ENCODE results near the gene FERMT3. TPM values are rescaled to one million over a fixed set of nuclear protein-coding genes. Genes with fewer than 3 reads are reported as not detected.

FERMT3 gene
- total and polyA plus RNA-seq, 2 of the 13 experiments (the other 11 are each of a cell fraction or from before 2014, with no cell fraction given): 0.29 TPM; not detected in 1

- TF ChIP-seq ZSCAN9 (CRISPR knock-in tag; IDR thresholded peaks at IDR 0.05; ENCODE audit: borderline replicate concordance) (0 out of 2 replicates have a peak, but pooled peaks have one; percentile 68), KLF16 (CRISPR knock-in tag; IDR thresholded peaks at IDR 0.05) (no peak; a peak in 2 of 4 replicates), U2AF1 (optimal IDR thresholded peaks at IDR 0.05; ENCODE audit: low read depth, low read length) (no peak), POLR2AphosphoS2 (IDR thresholded peaks at IDR 0.05; ENCODE audit: low read depth, low read length) (no peak), TCF7 (IDR thresholded peaks at IDR 0.05; ENCODE audit: low read depth) (no peak), ZNF747 (CRISPR knock-in tag; IDR thresholded peaks at IDR 0.05; ENCODE audit: borderline replicate concordance) (no peak), ZNF121 (CRISPR knock-in tag; IDR thresholded peaks at IDR 0.05) (no peak), ZSCAN12 (CRISPR knock-in tag; IDR thresholded peaks at IDR 0.05) (no peak), SRSF4 (IDR thresholded peaks at IDR 0.05; ENCODE audit: low read depth, low read length, poor library complexity, severe bottlenecking) (no peak), ZNF883 (CRISPR knock-in tag; IDR thresholded peaks at IDR 0.05; ENCODE audit: not compliant biosample characterization) (no peak), ZNF577 (CRISPR knock-in tag; IDR thresholded peaks at IDR 0.05; ENCODE audit: borderline replicate concordance, low read depth) (no peak), RCOR2 (CRISPR knock-in tag; IDR thresholded peaks at IDR 0.05) (no peak), NR1H2 (CRISPR knock-in tag; IDR thresholded peaks at IDR 0.05; ENCODE audit: borderline replicate concordance, low read depth) (no peak), RXRA (CRISPR knock-in tag; IDR thresholded peaks at IDR 0.05) (no peak; the same call in 1 of the 2 replicates), ZNF572 (CRISPR knock-in tag; IDR thresholded peaks at IDR 0.05) (no peak), TEAD3 (CRISPR knock-in tag; optimal IDR thresholded peaks at IDR 0.05; ENCODE audit: borderline replicate concordance) (peak; percentile 89), ZNF646 (CRISPR knock-in tag; IDR thresholded peaks at IDR 0.05) (no peak), MTERF4 (CRISPR knock-in tag; IDR thresholded peaks at IDR 0.05) (no peak), DBP (CRISPR knock-in tag; IDR thresholded peaks at IDR 0.05; ENCODE audit: not compliant biosample characterization) (no peak), CREM (IDR thresholded peaks at IDR 0.05) (peak; percentile 87), CREM (CRISPR knock-in tag; IDR thresholded peaks at IDR 0.05) (no peak), NFIC (IDR thresholded peaks at IDR 0.05; ENCODE audit: low read length) (no peak), PPARG (CRISPR knock-in tag; conservative IDR thresholded peaks at IDR 0.05) (no peak)
These were observed 20.6 kb upstream of the FERMT3 start, which contains the start of gene STIP1 (continued) for GRCh38 chr11:64185693-64186491.
